NT2/D1 (cell line): ENCODE measurements around the gene IL21.

ENCODE experiments used
- DNase-seq: peaks from one replicate; pipeline ENCODE4 v3.0.0-alpha.2; 2011; ENCODE audit warnings: low read depth, low spot score
- H3K27me3 ChIP-seq: 2 replicates; pipeline ENCODE4 v1.6.0; 2011; ENCODE audit warnings: mild to moderate bottlenecking; ENCODE audit not compliant: insufficient read length, insufficient read depth
- H3K36me3 ChIP-seq: 2 replicates; pipeline ENCODE4 v1.6.1; 2011; ENCODE audit warnings: mild to moderate bottlenecking, low read length, mixed read lengths; ENCODE audit not compliant: insufficient read depth, insufficient read length
- H3K4me1 ChIP-seq: 2 replicates; pipeline ENCODE4 v1.5.1; 2011; ENCODE audit not compliant: insufficient read depth, insufficient read length
- H3K4me3 ChIP-seq: 2 replicates; pipeline ENCODE4 v1.5.1; 2011; ENCODE audit warnings: low read depth; ENCODE audit not compliant: insufficient read length
- H3K9ac ChIP-seq: 2 replicates; pipeline ENCODE4 v1.6.0; 2011; ENCODE audit warnings: low read depth; ENCODE audit not compliant: insufficient read length
- H3K9me3 ChIP-seq: 2 replicates; pipeline ENCODE4 v1.5.1; 2011; ENCODE audit warnings: mild to moderate bottlenecking, low read length; ENCODE audit not compliant: insufficient read depth
- SUZ12 ChIP-seq: IDR thresholded peaks from 2 replicates; pipeline ENCODE4 v1.6.1; 2011; ENCODE audit not compliant: insufficient read length, insufficient read depth; ENCODE audit errors: extremely low read depth
- YY1 ChIP-seq: IDR thresholded peaks from 2 replicates; pipeline ENCODE4 v1.6.1; 2011; ENCODE audit not compliant: insufficient read length, insufficient read depth
- ZNF274 ChIP-seq: IDR thresholded peaks from 2 replicates; pipeline ENCODE4 v1.6.1; 2011; ENCODE audit warnings: mild to moderate bottlenecking, low read depth, low read length

The IL21 gene

DNA sequence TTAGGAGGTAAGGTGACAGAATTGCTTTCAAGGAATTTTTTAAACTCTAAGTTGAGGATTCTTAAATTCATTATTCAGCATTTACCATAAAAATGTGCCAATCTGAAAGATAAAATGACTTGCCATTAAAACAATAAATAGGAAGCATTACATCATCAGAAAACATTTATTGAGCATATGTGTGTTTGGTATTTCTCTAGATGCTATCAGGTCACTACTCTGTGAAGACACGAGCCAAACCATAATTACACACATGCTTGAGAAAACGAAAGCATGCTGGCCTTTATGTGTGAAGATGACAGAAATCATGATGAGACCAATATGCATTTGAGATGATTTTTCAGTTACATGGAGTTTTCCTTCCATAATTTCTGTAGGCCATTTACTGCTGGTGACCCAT is 12.3 kb upstream of the IL21 start:
- Histone ChIP-seq H3K36me3 (no peaks in the 10 kb centered on the region), H3K9ac (no peak overlapping the region), H3K27me3 (no peaks in the 10 kb centered on the region), H3K4me3 (no peak overlapping the region), H3K9me3 (no peaks in the 10 kb centered on the region), H3K4me1 (no peaks in the 10 kb centered on the region)
- no peak for DNase-seq
- TF ChIP-seq ZNF274 (no peak), SUZ12 (no peak), YY1 (no peak)

DNA sequence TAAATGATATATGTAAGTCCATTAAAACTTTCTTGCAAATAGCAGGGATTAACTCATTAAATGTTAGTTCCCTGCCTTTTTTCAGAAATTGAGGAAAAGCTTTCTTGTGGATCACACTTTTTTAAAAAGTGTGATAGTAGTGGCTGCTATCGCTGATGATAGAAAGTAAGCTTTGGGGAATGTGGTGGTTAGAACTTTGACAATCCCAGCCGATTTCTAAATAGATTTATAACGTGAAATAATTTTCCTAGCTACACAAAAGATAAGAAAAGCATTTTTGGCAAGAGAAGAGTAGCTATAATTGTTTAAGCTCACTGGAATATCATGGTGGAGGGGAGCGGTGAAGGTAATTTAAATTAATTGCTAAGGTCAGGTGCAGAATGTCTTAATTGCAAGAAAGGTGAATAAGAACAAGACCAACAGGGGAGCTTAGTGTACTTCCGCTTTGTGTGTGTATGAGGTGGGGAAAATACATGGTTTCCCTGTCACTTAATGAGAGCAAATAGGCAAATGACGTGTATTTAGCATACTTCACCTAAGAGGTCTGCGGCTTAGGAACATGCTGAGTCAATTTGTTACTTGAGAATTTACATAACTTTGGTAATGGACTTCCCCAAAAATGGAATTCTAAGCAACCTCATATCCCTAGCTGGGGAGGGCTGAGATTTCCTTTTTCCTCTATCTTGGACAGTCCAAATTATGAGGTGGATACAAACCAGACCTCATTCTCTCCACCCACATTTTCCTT is 11.7 kb upstream of the IL21 start:
- H3K9ac ChIP-seq = no peak overlapping the region
- H3K4me1 ChIP-seq = no peaks in the 10 kb centered on the region
- H3K36me3 ChIP-seq = no peaks in the 10 kb centered on the region
- H3K9me3 ChIP-seq = no peaks in the 10 kb centered on the region
- H3K4me3 ChIP-seq = no peak overlapping the region
- TF ChIP-seq SUZ12 (no peak), ZNF274 (no peak), YY1 (no peak)
- no peaks in the 10 kb centered on the region for H3K27me3 ChIP-seq
- no peak for DNase-seq

DNA sequence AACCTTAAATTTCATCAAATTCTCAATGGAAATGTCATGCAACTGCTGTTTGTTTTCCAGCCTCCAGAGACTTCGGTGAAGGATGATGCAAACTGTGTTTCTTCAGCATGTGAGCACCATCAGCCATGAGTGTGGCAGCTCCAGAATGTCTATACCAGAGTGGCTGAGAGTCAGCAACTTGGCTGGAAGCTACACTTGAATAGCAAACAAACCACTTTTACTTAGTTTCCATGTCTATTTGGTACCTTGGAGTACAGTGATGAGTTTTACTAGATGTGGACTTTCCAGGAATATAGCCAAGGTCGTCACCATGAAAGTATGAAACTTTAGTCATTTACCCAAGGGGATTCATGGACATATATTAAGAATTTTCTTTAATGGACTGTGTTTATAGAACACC is 4.3 kb upstream of the IL21 start:
- no peak for DNase-seq
- Histone ChIP-seq H3K4me3 (no peak overlapping the region), H3K9me3 (no peaks in the 10 kb centered on the region), H3K36me3 (no peaks in the 10 kb centered on the region), H3K27me3 (no peaks in the 10 kb centered on the region), H3K4me1 (no peaks in the 10 kb centered on the region), H3K9ac (no peak overlapping the region)
- TF ChIP-seq SUZ12 (no peak), YY1 (no peak), ZNF274 (no peak)

DNA sequence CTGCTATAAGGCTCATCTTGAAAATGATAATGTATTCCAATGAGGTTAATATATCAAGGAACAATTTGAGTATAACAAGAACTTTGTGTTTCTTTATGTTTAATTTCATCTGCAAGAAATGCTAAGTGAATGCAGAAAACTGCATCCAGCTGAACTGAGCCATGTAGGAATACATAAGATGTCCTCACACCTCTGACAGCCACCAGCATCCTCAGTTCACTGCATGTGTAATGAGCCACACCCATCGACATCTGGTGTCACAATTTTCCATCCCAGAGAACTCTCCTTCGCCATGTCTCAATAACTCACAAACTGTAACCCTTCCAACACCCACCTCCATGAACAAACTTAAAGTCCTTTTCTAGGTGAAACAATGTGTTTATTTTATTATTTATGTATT is 3.3 kb upstream of the IL21 start:
- TF ChIP-seq YY1 (no peak), ZNF274 (no peak), SUZ12 (no peak)
- H3K4me1 ChIP-seq = no peaks in the 10 kb centered on the region
- no peak overlapping the region for H3K4me3 ChIP-seq
- no peak overlapping the region for H3K9ac ChIP-seq
- no peaks in the 10 kb centered on the region for H3K27me3 ChIP-seq
- no peak for DNase-seq
- H3K36me3 ChIP-seq = no peaks in the 10 kb centered on the region
- no peaks in the 10 kb centered on the region for H3K9me3 ChIP-seq

DNA sequence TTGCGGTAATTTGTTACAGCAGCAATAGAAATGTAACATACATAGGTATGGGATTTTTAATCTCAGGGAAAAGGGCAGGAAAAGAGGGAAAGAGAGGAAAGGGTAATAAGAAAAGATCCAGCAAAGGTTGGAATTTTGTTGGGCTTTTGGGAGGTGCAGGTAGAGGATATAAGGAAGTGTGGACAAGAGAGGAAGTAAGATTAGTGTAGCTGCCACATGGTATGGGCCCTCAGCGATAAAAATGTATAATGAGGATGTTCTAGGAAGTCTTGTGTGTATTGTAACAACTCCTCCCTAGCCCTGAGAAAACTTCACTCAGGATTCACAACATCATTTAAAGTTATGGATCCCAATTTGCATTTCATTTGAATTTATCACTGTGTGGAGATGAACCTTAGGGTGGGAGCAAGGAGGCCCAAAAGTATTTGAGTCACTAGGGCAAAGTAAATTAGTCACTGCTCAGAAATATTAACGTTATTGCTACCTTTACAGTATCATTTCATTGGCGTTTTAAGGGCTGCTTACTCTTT is 2.8 kb upstream of the IL21 start:
- H3K27me3 ChIP-seq = no peaks in the 10 kb centered on the region
- no peaks in the 10 kb centered on the region for H3K9me3 ChIP-seq
- no peaks in the 10 kb centered on the region for H3K36me3 ChIP-seq
- TF ChIP-seq SUZ12 (no peak), YY1 (no peak), ZNF274 (no peak)
- H3K4me1 ChIP-seq = no peaks in the 10 kb centered on the region
- no peak overlapping the region for H3K9ac ChIP-seq
- DNase-seq = no peak
- no peak overlapping the region for H3K4me3 ChIP-seq

DNA sequence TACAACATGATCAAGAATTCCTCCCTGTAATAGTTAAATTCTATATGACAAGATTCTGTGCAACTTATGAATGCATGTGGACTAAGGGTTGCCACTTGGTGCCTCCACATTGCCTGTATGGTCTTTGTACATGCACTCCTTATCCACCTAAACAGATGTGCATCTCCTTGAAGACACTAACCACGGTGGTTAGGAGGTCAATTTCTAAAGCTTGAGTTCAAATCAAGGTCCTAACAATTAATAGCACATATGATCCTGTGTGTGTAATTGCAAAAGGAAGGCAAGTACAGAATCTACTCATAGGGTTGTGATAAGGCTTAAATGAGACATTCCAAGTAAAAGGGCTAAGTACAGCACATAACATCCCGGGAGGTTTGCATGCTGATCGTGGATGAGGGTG is 1.5 kb upstream of the IL21 start:
- DNase-seq = no peak
- H3K4me3 ChIP-seq = no peak overlapping the region
- H3K4me1 ChIP-seq = peaks cover 2% of the 10 kb centered on the region
- TF ChIP-seq SUZ12 = no peak
- TF ChIP-seq ZNF274 = no peak
- no peak for TF ChIP-seq YY1
- H3K9ac ChIP-seq = no peak overlapping the region
- H3K9me3 ChIP-seq = no peaks in the 10 kb centered on the region
- H3K36me3 ChIP-seq = no peaks in the 10 kb centered on the region
- H3K27me3 ChIP-seq = no peaks in the 10 kb centered on the region

DNA sequence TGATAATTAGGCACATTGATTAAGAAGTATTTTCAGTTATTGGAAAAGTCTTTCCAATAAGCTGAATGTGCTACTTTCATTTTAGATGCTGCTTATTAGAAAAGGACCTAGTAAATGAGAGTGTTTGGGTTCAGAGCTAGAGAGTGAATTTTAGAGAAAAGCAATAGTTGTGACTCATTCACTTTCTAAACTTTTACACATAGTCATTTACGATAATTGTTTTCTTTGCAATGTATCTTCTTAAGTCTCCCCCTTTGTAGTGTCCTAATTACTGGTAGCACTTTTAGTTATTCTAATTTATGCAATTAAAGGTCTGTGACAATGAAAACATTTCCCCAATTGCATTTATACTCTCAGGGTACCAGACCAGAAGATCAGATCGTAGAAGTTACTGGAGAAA is 1.3 kb downstream of the IL21 start:
- no peaks in the 10 kb centered on the region for H3K9me3 ChIP-seq
- no peaks in the 10 kb centered on the region for H3K27me3 ChIP-seq
- H3K36me3 ChIP-seq = no peaks in the 10 kb centered on the region
- TF ChIP-seq SUZ12 (no peak), ZNF274 (no peak), YY1 (no peak)
- H3K4me1 ChIP-seq = peaks cover 2% of the 10 kb centered on the region
- no peak for DNase-seq
- no peak overlapping the region for H3K4me3 ChIP-seq
- no peak overlapping the region for H3K9ac ChIP-seq
